Breast epithelium (tissue), 4 donors: ENCODE results near the gene NUMA1. TPM values are rescaled to one million over a fixed set of nuclear protein-coding genes. Genes with fewer than 3 reads are reported as not detected.

Experiments used
- DNase-seq, 2 donors: peaks; one replicate each; pipeline ENCODE4 v3.0.0-alpha.2; 2019; ENCODE audit warnings: low spot score in 2 of 2
- H3K27ac ChIP-seq, 2 donors: fragments of 200-600 bp; sonication (generic) in 1 of 2; one replicate each; pipeline ENCODE4 v1.5.1; 2016 to 2019; ENCODE audit warnings: mild to moderate bottlenecking in 1 of 2
- H3K27me3 ChIP-seq, 2 donors: fragments of 200-600 bp; sonication (generic) in 1 of 2; one replicate each; pipeline versions ENCODE4 v1.5.1 to v1.6.0; 2017 to 2019; ENCODE audit warnings: control low read depth in 1 of 2, mild to moderate bottlenecking in 1 of 2
- H3K36me3 ChIP-seq: fragments of 200-600 bp; one replicate; pipeline ENCODE4 v1.5.1; 2019
- H3K4me1 ChIP-seq, 2 donors: fragments of 200-600 bp; sonication (generic); one replicate each; pipeline ENCODE4 v1.5.1; 2016 to 2019; ENCODE audit warnings: control low read depth in 1 of 2
- H3K4me3 ChIP-seq, 3 donors: fragments of 200-600 bp; sonication (generic); 1 replicate in 2 of 3; 2 replicates in 1 of 3; pipeline ENCODE4 v1.5.1; 2016 to 2019; ENCODE audit warnings: mild to moderate bottlenecking in 3 of 3, moderate library complexity in 2 of 3
- H3K9me3 ChIP-seq, 2 donors: fragments of 200-600 bp; sonication (generic) in 1 of 2; one replicate each; pipeline ENCODE4 v1.5.1; 2016 to 2019; ENCODE audit warnings: control low read depth in 1 of 2
- POLR2A ChIP-seq: fragments of 450-650 bp; IDR thresholded peaks from one replicate; pipeline ENCODE4 v1.6.1; 2016; ENCODE audit warnings: antibody characterized with exemption, mild to moderate bottlenecking, moderate library complexity
- POLR2AphosphoS5 ChIP-seq, 3 donors: sonication (generic); formaldehyde crosslinking; IDR thresholded peaks; one replicate each; pipeline ENCODE4 v1.6.1; 2017; ENCODE audit warnings: antibody characterized with exemption in 3 of 3
- intact Hi-C: fragments of 100-400 bp; cut with DNase I; formaldehyde crosslinking; loops from one replicate; pipeline ENCODE4 v1.15.1; 2023; ENCODE audit warnings: low total_unique reads
- total RNA-seq, 3 donors: library from RNA; depleted of rRNA; stranded (reverse); fragments of >200 nt; gene quantifications; one replicate each; pipeline ENCODE4 v1.1.0, GENCODE V29; 2016
- TF ChIP-seq, protein P1 (sequence below), 3 donors: fragments of 450-650 bp; IDR thresholded peaks; one replicate each; pipeline ENCODE4 v1.5.1; 2016 to 2017; ENCODE audit warnings: antibody characterized with exemption in 3 of 3, mild to moderate bottlenecking in 3 of 3, moderate library complexity in 3 of 3

The NUMA1 gene
- total RNA-seq, 3 donors from 2014 or later: 240 to 412 (median 283) TPM

DNA sequence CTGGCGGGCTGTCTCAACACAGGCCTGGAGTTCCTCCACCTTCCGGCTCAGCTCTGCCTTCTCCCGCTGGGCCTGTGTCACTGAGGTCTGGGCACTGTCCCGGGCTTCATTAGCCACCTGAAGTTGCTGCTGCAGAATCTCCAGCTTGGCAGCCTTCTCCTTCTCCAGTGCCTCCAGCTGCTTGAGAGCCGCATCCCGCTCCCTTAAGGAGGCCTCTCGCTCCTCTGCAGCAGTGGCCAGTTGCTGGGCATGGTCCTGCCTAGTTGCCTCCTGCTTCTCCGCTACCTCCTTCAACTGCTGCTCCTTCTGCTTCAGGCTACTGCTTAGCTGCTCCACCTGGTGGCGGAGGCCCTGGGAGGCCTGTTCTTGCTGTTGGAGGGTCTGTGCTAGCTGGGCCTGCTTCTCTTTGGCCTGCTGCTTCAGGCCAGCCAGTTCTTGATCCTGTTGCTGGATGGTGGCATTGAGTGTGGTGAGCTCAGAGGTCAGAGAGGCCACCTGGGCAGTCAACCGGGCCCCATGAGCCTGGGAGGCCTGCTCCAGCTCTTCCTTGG is 64.8 kb downstream of the NUMA1 start:
- Histone ChIP-seq H3K27me3 (no peaks in the 10 kb centered on the region), H3K27ac (peak overlapping the region in 1 of 2 donors; percentile 70), H3K9me3 (no peaks in the 10 kb centered on the region), H3K36me3 (peaks cover 32% of the 10 kb centered on the region), H3K4me3 (no peak overlapping the region), H3K4me1 (peaks cover 12% of the 10 kb centered on the region in 2 donors)
- TF ChIP-seq POLR2AphosphoS5 (IDR thresholded peaks at IDR 0.05) (no peak), POLR2A (no peak)
- TF ChIP-seq, protein P1, sequence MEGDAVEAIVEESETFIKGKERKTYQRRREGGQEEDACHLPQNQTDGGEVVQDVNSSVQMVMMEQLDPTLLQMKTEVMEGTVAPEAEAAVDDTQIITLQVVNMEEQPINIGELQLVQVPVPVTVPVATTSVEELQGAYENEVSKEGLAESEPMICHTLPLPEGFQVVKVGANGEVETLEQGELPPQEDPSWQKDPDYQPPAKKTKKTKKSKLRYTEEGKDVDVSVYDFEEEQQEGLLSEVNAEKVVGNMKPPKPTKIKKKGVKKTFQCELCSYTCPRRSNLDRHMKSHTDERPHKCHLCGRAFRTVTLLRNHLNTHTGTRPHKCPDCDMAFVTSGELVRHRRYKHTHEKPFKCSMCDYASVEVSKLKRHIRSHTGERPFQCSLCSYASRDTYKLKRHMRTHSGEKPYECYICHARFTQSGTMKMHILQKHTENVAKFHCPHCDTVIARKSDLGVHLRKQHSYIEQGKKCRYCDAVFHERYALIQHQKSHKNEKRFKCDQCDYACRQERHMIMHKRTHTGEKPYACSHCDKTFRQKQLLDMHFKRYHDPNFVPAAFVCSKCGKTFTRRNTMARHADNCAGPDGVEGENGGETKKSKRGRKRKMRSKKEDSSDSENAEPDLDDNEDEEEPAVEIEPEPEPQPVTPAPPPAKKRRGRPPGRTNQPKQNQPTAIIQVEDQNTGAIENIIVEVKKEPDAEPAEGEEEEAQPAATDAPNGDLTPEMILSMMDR (IDR thresholded peaks at IDR 0.05): no peak
- intact Hi-C loops: loop anchor here (10.0 kb wide), 1 partner anchor 79 kb away; no protein-coding TSS in a partner anchor
- DNase-seq: peak in 1 of 2 donors; percentile 35

GRCh38 chr11:72014761-72015320 is 65.5 kb downstream of the NUMA1 start:
- H3K36me3 ChIP-seq: peaks cover 32% of the 10 kb centered on the region
- TF ChIP-seq POLR2AphosphoS5 (IDR thresholded peaks at IDR 0.05) (no peak), POLR2A (no peak)
- TF ChIP-seq, protein P1 (IDR thresholded peaks at IDR 0.05): no peak
- intact Hi-C loops: loop anchor here (10.0 kb wide), 1 partner anchor 80 kb away; no protein-coding TSS in a partner anchor

GRCh38 chr11:72013765-72014711 is 66.3 kb downstream of the NUMA1 start:
- H3K27ac ChIP-seq: peak overlapping the region; percentile 36 to 70
- TF ChIP-seq POLR2AphosphoS5 (IDR thresholded peaks at IDR 0.05) (no peak), POLR2A (no peak)
- TF ChIP-seq, protein P1 (IDR thresholded peaks at IDR 0.05): no peak
- peaks cover 35% of the 10 kb centered on the region for H3K36me3 ChIP-seq
- no peaks in the 10 kb centered on the region for H3K9me3 ChIP-seq
- no peaks in the 10 kb centered on the region for H3K27me3 ChIP-seq
- peak in 1 of 2 donors; percentile 50 for DNase-seq
- intact Hi-C loops: loop anchor here (10.0 kb wide), 1 partner anchor 81 kb away; no protein-coding TSS in a partner anchor
- H3K4me3 ChIP-seq: peak overlapping the region in 1 of 3 donors; percentile 25
- H3K4me1 ChIP-seq: peaks cover 12% of the 10 kb centered on the region in 2 donors

More at GRCh38 chr11:72014761-72015320, 65.5 kb downstream of the NUMA1 start:
- peaks cover 12% of the 10 kb centered on the region in 2 donors for H3K4me1 ChIP-seq
- peak in 1 of 2 donors; percentile 33 for DNase-seq
- no peaks in the 10 kb centered on the region for H3K9me3 ChIP-seq
- H3K4me3 ChIP-seq: no peak overlapping the region
- peak overlapping the region; percentile 17 to 70 for H3K27ac ChIP-seq
- H3K27me3 ChIP-seq: no peaks in the 10 kb centered on the region

DNA sequence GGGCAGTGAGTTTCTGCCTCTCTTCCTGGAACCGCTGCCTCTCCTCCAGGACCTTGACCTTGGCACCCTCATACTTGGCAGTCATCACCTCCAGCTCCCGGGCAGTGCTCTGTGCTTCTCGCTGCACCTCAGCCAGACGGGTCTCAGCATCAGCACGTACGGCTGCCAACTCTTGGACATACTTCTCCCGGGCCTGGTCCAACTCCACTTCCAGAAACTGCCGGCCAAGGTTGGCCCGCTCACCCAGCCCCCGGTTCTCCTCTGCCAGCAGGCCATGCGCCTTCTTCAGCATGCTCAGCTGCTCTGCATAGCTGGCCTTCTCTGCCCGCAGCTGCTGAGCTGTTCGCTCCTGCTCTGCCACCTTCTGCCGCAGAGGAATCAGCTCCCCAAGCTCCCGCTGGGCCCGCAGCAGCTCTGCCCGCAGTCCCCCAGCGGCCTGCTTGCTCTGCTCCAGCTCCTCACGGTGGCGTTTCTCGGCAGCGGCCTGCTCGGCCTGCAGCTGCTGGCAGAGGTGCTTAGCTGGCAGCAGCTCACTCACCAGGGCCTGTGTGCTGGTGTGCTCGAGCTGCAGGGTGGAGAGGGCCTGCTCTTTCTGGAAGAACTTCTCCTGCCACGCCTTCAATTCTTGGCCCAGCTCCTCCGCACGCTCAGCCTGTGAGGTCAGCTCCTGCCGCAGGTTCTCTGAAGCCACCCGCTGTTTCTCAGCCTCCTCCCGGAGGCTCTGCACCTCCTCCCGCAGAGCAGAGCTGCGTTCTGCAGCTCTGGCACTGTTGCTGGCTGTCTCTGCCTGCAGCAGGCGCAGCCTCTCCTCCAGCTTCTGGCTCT is 67.2 kb downstream of the NUMA1 start:
- no peaks in the 10 kb centered on the region for H3K9me3 ChIP-seq
- peak; percentile 60 to 77 for DNase-seq
- no peaks in the 10 kb centered on the region for H3K27me3 ChIP-seq
- intact Hi-C loops: loop anchor here (10.0 kb wide), 1 partner anchor 82 kb away; no protein-coding TSS in a partner anchor
- H3K27ac ChIP-seq: peak overlapping the region; percentile 36 to 70
- peaks cover 12% of the 10 kb centered on the region in 2 donors for H3K4me1 ChIP-seq
- H3K36me3 ChIP-seq: peaks cover 40% of the 10 kb centered on the region
- H3K4me3 ChIP-seq: peak overlapping the region in 1 of 3 donors; percentile 25
- TF ChIP-seq, protein P1 (IDR thresholded peaks at IDR 0.05): peak in 1 of 3 donors; percentile 18
- TF ChIP-seq POLR2A (no peak), POLR2AphosphoS5 (IDR thresholded peaks at IDR 0.05) (peak in 2 of 3 donors; percentile 15 to 28)
